Choroid plexus epithelial cell (primary cell): Measurements from ENCODE around the gene PRKCE.

Experiments used
- DNase-seq: peaks from one replicate; pipeline ENCODE4 v3.0.0-alpha.2; 2010; ENCODE audit warnings: low read depth
- H3K4me3 ChIP-seq: 2 replicates; pipeline ENCODE4 v1.5.1; 2011; ENCODE audit warnings: low read depth, mild to moderate bottlenecking, control low read depth, low read length, moderate library complexity
- TF ChIP-seq, protein P1 (sequence below): conservative IDR thresholded peaks from 2 replicates; pipeline ENCODE4 v1.5.1; 2011; ENCODE audit warnings: low read depth, mild to moderate bottlenecking, control low read depth, inconsistent platforms, low read length, moderate library complexity

The PRKCE gene

DNA sequence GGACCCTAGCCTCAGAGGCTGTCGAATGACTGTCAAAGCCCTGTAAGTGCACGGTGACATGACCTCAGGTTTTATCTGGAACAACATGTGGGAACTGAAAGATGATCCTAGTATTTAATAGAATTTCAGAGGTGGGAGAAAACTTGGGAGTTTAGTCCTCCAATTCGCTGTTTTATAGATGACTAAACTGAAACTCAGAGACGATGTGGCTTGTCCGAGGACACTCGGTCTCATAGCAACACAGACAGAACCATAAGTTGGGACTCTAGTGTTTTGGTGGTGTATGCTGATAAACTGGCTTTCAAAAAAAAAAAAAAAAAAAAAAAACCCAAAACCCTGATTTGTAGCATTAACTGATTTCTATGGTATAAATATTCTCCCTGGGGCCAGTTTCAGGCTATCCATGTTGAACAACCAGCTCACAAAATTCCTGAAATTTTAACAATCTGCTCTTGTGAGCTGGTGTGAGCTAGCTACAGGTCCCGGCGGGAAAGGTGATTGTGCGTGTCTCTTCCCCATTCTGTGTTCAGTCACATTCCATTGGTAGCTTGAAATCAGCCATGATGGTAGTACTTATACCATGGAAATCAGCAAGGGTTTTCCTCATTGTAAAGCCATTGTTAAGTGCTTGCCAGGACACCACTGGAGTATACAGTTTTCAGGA lies 450.2 kb downstream of the PRKCE start:
- peak; percentile 46 for DNase-seq
- TF ChIP-seq, protein P1, sequence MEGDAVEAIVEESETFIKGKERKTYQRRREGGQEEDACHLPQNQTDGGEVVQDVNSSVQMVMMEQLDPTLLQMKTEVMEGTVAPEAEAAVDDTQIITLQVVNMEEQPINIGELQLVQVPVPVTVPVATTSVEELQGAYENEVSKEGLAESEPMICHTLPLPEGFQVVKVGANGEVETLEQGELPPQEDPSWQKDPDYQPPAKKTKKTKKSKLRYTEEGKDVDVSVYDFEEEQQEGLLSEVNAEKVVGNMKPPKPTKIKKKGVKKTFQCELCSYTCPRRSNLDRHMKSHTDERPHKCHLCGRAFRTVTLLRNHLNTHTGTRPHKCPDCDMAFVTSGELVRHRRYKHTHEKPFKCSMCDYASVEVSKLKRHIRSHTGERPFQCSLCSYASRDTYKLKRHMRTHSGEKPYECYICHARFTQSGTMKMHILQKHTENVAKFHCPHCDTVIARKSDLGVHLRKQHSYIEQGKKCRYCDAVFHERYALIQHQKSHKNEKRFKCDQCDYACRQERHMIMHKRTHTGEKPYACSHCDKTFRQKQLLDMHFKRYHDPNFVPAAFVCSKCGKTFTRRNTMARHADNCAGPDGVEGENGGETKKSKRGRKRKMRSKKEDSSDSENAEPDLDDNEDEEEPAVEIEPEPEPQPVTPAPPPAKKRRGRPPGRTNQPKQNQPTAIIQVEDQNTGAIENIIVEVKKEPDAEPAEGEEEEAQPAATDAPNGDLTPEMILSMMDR = no peak
- no peak overlapping the region for H3K4me3 ChIP-seq

DNA sequence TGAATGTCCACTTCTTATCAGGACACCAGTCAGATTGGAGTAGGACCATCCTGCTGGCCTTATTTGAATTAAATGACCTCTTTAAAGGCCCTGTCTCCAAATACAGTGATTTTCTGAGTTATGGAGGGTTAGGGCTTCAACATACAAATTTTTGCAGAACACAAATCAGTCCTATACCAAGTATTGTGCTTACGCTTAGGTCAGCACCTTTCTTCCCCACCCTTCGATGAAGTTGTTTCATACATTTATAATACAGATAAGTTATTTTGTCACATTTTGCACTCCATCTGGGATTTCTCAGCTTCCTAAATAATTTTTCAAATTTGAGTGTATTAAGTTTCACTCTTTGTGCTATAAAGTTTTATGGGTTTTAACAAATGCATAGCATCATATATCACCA lies 455.2 kb downstream of the PRKCE start:
- H3K4me3 ChIP-seq = no peak overlapping the region
- TF ChIP-seq, protein P1 = no peak
- DNase-seq = no peak

DNA sequence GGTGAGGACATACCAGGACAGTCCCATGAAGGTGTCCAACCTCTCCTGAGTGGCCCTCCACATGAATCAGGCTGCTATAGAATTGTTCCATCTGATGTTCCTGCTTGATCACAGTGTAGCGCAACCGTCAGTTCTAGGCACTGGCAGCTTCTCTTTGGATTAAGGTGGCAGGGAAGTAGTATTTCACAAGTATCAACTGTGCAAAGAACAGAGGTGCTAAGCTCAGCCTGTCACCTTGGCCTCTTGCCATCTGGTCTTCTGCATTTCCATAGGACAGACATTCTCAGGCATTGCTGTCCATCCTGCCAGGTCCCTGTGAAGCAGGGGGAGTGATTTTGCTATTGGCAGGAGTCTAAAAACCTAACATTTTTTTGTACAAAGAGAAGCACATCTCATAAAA lies 463.5 kb downstream of the PRKCE start:
- H3K4me3 ChIP-seq = no peak overlapping the region
- DNase-seq = no peak
- TF ChIP-seq, protein P1 = no peak

DNA sequence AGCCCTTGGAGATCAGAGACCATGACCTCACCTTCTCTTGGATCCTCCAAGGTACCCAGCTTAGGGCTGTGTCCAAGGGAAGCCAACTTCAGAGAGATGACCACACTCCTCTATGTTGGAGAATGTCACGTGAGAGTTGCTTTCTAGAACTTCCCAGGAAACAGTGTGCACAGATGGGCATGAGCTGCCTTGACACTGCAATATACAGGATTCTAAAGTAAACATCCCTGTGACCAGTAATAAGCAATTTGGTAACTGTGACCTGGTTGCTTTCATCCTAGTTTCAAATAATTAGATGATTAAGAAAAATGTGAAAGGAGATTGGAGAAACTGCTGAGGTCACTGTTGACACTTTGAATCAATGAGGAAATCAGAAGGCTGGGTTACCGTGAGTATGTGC lies 464.7 kb downstream of the PRKCE start:
- no peak for DNase-seq
- no peak overlapping the region for H3K4me3 ChIP-seq
- TF ChIP-seq, protein P1 = no peak

DNA sequence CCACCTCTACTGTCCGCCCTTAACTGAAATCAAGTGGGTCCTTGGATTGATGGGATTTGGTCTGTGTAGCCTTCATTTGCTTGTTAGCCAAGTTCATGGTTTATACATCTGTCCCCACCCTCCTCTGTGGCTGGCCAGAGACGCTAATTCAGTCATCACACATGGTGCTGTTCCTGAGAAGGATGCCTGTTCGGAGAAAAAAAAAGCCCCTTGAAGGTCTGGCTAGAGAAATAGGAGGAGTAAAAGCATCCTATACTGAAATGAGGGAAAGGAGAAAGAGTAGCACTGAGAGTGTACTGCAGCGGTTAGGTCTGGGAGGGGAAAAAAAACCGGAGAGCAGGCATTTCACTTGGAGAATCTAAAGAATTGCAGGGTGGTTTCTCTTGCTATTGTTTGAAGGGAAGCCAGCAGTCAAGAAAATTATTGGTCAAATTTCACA lies 465.1 kb downstream of the PRKCE start:
- DNase-seq = peak; percentile 70
- TF ChIP-seq, protein P1 = no peak
- no peak overlapping the region for H3K4me3 ChIP-seq

DNA sequence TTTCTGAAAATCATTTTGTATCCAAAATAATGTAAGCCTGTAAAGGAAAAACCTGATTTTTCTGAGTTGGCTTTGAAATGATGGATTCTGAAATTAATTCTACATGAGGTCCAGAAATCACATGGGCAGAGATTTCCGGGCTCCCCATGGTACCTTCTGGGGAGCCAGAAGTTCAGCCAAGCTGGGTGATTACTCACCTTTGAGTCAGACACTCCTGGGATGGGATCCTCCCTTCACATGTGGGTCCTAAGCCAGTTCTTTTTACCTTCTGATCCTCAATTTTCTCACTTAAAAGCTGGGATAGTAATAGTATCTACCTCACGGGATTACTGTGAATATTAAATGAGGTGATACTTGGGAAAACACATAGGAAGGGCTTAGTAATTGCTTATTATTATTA lies 465.9 kb downstream of the PRKCE start:
- TF ChIP-seq, protein P1 = no peak
- DNase-seq = peak; percentile 81
- H3K4me3 ChIP-seq = no peak overlapping the region

DNA sequence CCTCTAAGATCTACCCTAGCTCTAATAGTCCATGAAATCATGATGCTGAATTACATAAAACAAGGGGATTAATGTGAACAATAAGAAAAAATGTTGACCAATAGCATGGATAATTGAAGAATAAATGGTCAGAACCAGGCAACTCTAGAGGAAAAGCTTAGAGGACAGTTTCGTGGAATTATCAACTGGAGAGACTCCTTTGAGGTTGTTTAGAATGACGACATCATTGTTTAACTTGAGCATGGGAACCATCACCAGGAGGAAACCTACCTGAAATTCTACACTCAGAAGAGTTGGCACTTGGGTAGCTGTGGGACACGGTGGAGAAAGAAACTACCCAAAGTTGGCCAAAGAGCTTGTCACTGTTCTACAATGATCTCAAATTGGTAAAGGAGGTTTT lies 466.5 kb downstream of the PRKCE start:
- no peak overlapping the region for H3K4me3 ChIP-seq
- DNase-seq = no peak
- TF ChIP-seq, protein P1 = no peak
